Keratinocyte (primary cell): ENCODE measurements around the gene MESD.

ENCODE experiments used
- EZH2 ChIP-seq: IDR thresholded peaks from one replicate; pipeline ENCODE4 v1.6.1; 2012; ENCODE audit warnings: inconsistent platforms, mild to moderate bottlenecking, low read length, moderate library complexity
- TF ChIP-seq, protein P1 (sequence below), 3 experiments: IDR thresholded peaks in 1 of 3; conservative IDR thresholded peaks in 1 of 3; optimal IDR thresholded peaks in 1 of 3; 2 replicates in 2 of 3; 3 replicates in 1 of 3; pipeline versions ENCODE3 to v1.5.1; 2011; ENCODE audit warnings: low read length in 3 of 3, mild to moderate bottlenecking in 3 of 3, moderate library complexity in 2 of 3, control low read depth in 1 of 3, inconsistent platforms in 1 of 3; ENCODE audit not compliant: insufficient read depth in 2 of 3; ENCODE audit errors: extremely low read depth in 1 of 3

DNA sequence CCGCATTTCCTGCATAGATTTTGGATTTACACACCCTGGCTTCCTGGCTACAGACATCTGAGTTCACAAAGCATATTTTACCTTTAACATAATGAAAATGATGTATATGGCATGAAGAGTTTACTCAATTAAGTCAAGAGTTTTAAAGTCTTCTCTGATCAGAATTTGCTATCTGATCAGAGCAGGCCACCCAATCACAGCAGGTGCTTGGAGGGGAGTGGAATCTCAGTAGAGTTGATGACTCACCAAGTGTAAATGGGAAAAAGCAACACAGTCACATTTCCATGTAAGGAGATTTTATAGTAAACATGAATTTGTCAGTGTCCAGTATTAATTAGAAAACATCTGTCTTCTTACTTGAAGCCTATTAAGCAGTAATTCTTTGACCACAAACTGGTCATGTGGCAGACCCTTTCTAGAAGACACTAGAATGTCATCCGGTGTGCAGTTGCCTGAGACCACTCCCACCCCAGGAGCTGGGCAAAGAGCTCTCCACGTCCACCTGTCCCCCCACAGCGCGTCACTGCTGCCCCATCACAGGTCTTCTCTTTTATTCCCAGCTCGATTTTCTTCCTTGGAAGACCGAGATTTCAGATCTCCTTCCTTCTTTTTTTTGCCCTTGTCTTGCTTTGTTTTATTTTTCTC is 10.8 kb downstream of the MESD start:
- TF ChIP-seq, protein P1, sequence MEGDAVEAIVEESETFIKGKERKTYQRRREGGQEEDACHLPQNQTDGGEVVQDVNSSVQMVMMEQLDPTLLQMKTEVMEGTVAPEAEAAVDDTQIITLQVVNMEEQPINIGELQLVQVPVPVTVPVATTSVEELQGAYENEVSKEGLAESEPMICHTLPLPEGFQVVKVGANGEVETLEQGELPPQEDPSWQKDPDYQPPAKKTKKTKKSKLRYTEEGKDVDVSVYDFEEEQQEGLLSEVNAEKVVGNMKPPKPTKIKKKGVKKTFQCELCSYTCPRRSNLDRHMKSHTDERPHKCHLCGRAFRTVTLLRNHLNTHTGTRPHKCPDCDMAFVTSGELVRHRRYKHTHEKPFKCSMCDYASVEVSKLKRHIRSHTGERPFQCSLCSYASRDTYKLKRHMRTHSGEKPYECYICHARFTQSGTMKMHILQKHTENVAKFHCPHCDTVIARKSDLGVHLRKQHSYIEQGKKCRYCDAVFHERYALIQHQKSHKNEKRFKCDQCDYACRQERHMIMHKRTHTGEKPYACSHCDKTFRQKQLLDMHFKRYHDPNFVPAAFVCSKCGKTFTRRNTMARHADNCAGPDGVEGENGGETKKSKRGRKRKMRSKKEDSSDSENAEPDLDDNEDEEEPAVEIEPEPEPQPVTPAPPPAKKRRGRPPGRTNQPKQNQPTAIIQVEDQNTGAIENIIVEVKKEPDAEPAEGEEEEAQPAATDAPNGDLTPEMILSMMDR (optimal IDR thresholded peaks at IDR 0.05 in 1 of 3, IDR thresholded peaks at IDR 0.05 in 1 of 3, conservative IDR thresholded peaks at IDR 0.05 in 1 of 3; ENCODE audit: extremely low read depth in 1 of 3, insufficient read depth in 2 of 3, low read length in 3 of 3), result no peak
- no peak for TF ChIP-seq EZH2
